Measurements from ENCODE around the gene MYBPC1. TPM values are rescaled to one million over a fixed set of nuclear protein-coding genes. Genes with fewer than 3 reads are reported as not detected.
"Not testable (repeated sequence)": the region's sequence is repeated elsewhere in the genome, so short reads cannot be mapped to it uniquely, and the experiment has no call there.

Gene MYBPC1
- total RNA-seq, result not detected
- 0 reads per million in 2 donors for total RNA-seq

DNA sequence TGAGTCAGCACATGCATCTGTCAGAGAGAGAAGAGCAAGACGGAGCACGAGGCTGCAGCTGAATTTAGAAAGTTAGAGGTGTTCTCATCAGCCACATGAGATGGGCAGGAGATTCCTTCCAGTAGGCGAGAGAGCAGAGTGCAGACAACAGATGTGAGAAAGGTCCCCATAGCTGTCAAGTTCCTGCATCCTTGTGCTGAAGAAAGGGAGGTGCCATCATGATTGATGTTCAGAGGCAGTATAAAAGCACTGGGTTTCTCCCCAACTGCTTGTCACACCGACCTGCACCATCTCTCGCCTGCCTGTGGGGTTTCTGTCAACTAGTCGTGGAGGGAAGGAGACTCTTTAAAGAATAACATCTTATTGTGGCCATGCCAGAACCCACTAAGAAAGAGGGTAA, at the start of gene MYBPC1:
TSS of gene MYBPC1 (plus strand) at position 272 of the 400 bp plus-strand sequence. CDS start at position 372, 100 bp downstream.
- Mint-ChIP-seq H3K4me1 (no peaks in the 10 kb centered on the region), H3K4me3 (no peak within 1 kb of the TSS), H3K27ac (no peak within 1 kb of the TSS), H3K36me3 (ENCODE audit: low read depth) (no peaks in the 10 kb centered on the region), H3K27me3 (peaks cover 12% of the 10 kb centered on the region)
- H3K9me3 ChIP-seq (ENCODE audit: control insufficient read depth, low read length, poor library complexity, severe bottlenecking), result no peaks in the 10 kb centered on the region
- no peak for DNase-seq
- no peak for ATAC-seq

DNA sequence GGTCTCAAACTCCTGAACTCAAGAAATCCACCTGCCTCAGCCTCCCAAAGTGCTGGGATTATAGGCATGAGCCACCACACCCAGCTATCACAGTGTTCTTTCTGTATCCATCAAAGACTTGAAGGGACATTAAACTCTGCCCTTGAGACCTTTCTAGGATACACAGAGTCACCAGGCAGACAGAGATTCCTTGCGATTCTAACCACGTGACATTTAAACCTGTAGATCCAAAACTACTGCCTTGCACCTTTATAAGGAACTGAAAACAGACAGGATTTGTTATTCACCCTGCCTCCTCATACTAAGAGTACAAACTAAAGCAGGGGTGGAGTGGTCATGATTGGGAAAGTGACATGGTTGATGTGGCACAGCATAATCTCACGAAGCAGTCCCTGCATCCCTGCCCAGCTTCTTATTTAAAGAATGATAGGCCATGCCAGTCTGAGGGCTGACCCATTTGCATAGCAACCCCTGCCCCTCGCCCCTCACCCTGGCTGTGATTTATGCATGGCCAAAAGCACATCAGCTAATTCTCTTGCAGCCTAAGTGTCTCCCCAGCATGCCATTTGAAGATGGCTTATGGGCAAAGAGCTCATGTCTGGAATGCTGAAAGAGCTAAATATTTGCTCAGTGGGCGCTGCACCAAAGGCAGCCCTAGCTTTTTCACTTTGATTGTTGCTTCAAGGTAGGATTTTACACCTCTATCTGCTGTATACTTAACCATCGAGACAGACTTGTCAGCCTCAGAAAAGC, 43.2 kb upstream of the MYBPC1 start:
- DNase-seq (no peak), ATAC-seq (no peak)
- no peaks in the 10 kb centered on the region for H3K9me3 ChIP-seq (ENCODE audit: control insufficient read depth, low read length, poor library complexity, severe bottlenecking)
- H3K4me3 Mint-ChIP-seq, result no peak overlapping the region
- no peak overlapping the region for H3K27ac Mint-ChIP-seq
- H3K27me3 Mint-ChIP-seq, result peaks cover 12% of the 10 kb centered on the region
- H3K36me3 Mint-ChIP-seq (ENCODE audit: low read depth), result peaks cover 2% of the 10 kb centered on the region
- H3K4me1 Mint-ChIP-seq, result no peaks in the 10 kb centered on the region

GRCh38 chr12:101552277-101552676, 42.5 kb upstream of the MYBPC1 start:
- no peaks in the 10 kb centered on the region for H3K9me3 ChIP-seq (ENCODE audit: control insufficient read depth, low read length, poor library complexity, severe bottlenecking)
- H3K27ac Mint-ChIP-seq, result no peak overlapping the region
- DNase-seq, result no peak
- H3K4me1 Mint-ChIP-seq, result no peaks in the 10 kb centered on the region
- no peak for ATAC-seq
- H3K27me3 Mint-ChIP-seq, result peaks cover 12% of the 10 kb centered on the region
- no peak overlapping the region for H3K4me3 Mint-ChIP-seq
- peaks cover 2% of the 10 kb centered on the region for H3K36me3 Mint-ChIP-seq (ENCODE audit: low read depth)

DNA sequence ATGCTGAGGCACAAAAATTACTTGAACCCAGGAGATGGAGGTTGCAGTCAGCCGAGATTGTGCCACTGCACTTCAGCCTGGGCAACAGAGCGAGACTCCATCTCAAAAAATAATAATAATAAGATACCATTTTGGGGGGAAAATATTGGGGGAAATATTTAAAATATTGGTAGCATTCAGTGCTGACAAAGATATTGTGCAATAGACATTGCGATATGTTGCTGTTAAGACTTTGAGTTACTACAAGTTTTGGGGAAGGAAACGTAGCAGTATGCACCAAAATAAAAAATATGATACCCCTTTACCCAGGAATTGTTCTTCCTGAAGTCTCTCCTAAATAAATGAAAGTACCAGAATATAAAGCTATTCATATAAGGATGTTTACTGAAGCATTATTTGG, 37.7 kb upstream of the MYBPC1 start:
- H3K27ac Mint-ChIP-seq, result no peak overlapping the region
- no peaks in the 10 kb centered on the region for H3K36me3 Mint-ChIP-seq (ENCODE audit: low read depth)
- no peaks in the 10 kb centered on the region for H3K4me1 Mint-ChIP-seq
- ATAC-seq, result no peak
- no peaks in the 10 kb centered on the region for H3K9me3 ChIP-seq (ENCODE audit: control insufficient read depth, low read length, poor library complexity, severe bottlenecking)
- no peak for DNase-seq
- no peak overlapping the region for H3K4me3 Mint-ChIP-seq
- H3K27me3 Mint-ChIP-seq, result peaks cover 14% of the 10 kb centered on the region

DNA sequence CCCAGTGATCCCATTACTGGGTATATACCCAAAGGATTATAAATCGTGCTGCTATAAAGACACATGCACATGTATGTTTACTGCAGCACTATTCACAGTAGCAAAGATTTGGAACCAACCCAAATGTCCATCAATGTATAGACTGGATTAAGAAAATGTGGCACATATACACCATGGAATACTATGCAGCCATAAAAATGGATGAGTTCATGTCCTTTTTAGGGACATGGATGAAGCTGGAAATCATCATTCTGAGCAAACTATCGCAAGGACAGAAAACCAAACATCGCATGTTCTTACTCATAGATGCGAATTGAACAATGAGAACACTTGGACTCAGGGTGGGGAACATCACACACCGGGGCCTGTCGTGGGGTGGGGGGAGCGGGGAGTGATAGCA, 36.0 kb upstream of the MYBPC1 start:
- not testable (repeated sequence) for H3K4me1 Mint-ChIP-seq; ATAC-seq; H3K9me3 ChIP-seq (ENCODE audit: control insufficient read depth, low read length, poor library complexity, severe bottlenecking); H3K36me3 Mint-ChIP-seq (ENCODE audit: low read depth); DNase-seq; H3K27ac Mint-ChIP-seq; H3K4me3 Mint-ChIP-seq
- H3K27me3 Mint-ChIP-seq, result peaks cover 11% of the 10 kb centered on the region

- Mint-ChIP-seq H3K27me3 (peaks cover 20% of the 10 kb centered on the region), H3K4me1 (no peaks in the 10 kb centered on the region), H3K27ac (no peak overlapping the region), H3K4me3 (no peak overlapping the region), H3K36me3 (ENCODE audit: low read depth) (no peaks in the 10 kb centered on the region)
- H3K9me3 ChIP-seq (ENCODE audit: control insufficient read depth, low read length, poor library complexity, severe bottlenecking), result no peaks in the 10 kb centered on the region
- DNase-seq, result no peak
- ATAC-seq, result no peak
Observed at GRCh38 chr12:101563212-101563611, 31.6 kb upstream of the MYBPC1 start.

- Mint-ChIP-seq H3K27ac (no peak overlapping the region), H3K4me3 (no peak overlapping the region), H3K36me3 (ENCODE audit: low read depth) (no peaks in the 10 kb centered on the region), H3K4me1 (no peaks in the 10 kb centered on the region), H3K27me3 (peaks cover 25% of the 10 kb centered on the region)
- ATAC-seq (no peak), DNase-seq (no peak)
- H3K9me3 ChIP-seq (ENCODE audit: control insufficient read depth, low read length, poor library complexity, severe bottlenecking), result no peaks in the 10 kb centered on the region
Observed at GRCh38 chr12:101564912-101565311, 29.9 kb upstream of the MYBPC1 start.

GRCh38 chr12:101566318-101566717, 28.5 kb upstream of the MYBPC1 start:
- no peak overlapping the region for H3K27ac Mint-ChIP-seq
- no peaks in the 10 kb centered on the region for H3K36me3 Mint-ChIP-seq (ENCODE audit: low read depth)
- peaks cover 28% of the 10 kb centered on the region for H3K27me3 Mint-ChIP-seq
- no peaks in the 10 kb centered on the region for H3K9me3 ChIP-seq (ENCODE audit: control insufficient read depth, low read length, poor library complexity, severe bottlenecking)
- no peaks in the 10 kb centered on the region for H3K4me1 Mint-ChIP-seq
- no peak for ATAC-seq
- DNase-seq, result no peak
- no peak overlapping the region for H3K4me3 Mint-ChIP-seq

DNA sequence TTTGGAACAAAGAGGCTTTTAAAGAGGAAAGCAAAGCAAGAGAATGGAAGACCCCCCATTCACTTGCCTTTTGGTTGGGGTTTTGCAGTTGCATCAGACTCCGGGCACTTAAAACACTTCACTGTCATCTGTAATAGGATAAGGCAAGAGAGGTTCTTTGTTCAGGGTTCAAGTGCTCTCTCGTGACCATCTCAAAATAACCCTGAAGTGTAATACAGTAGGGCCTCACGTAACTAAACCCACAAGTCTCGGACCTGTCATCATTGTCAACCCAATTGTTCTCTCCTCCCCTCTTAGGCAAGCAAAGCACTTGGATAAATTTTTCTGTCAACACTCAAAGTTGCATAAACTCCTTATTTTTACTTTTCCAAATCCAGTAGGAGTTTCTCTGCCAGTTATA, 26.9 kb upstream of the MYBPC1 start:
- Mint-ChIP-seq H3K4me1 (no peaks in the 10 kb centered on the region), H3K27me3 (peaks cover 35% of the 10 kb centered on the region)
- ATAC-seq, result no peak

GRCh38 chr12:101570047-101570446, 24.7 kb upstream of the MYBPC1 start:
- H3K27ac Mint-ChIP-seq, result no peak overlapping the region
- H3K4me1 Mint-ChIP-seq, result no peaks in the 10 kb centered on the region
- peaks cover 39% of the 10 kb centered on the region for H3K27me3 Mint-ChIP-seq
- DNase-seq (no peak), ATAC-seq (no peak)
- no peaks in the 10 kb centered on the region for H3K9me3 ChIP-seq (ENCODE audit: control insufficient read depth, low read length, poor library complexity, severe bottlenecking)
- H3K4me3 Mint-ChIP-seq, result no peak overlapping the region
- no peaks in the 10 kb centered on the region for H3K36me3 Mint-ChIP-seq (ENCODE audit: low read depth)

More for the DNA sequence above, 26.9 kb upstream of the MYBPC1 start:
- Mint-ChIP-seq H3K4me3 (no peak overlapping the region), H3K36me3 (ENCODE audit: low read depth) (no peaks in the 10 kb centered on the region), H3K27ac (no peak overlapping the region)
- H3K9me3 ChIP-seq (ENCODE audit: control insufficient read depth, low read length, poor library complexity, severe bottlenecking), result no peaks in the 10 kb centered on the region
- no peak for DNase-seq

DNA sequence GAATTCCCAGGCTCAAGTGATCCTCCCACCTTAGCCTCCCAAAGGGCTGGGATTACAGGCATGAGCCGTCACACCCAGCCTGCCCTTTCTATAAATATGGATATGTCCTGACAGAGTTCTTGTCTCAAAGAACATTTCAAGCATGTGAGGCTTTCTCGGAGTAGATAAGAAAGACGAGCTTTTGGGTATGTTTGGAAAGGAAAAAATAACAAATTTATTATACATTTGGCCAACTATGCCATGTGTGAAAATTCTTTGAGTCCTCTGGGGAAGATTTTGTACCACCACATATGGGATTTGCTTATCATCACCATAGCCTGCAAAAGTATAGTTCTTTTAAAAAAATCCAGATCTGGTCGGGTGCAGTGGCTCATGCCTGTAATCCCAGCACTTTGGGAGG, 23.7 kb upstream of the MYBPC1 start:
- ATAC-seq (no peak), DNase-seq (no peak)
- Mint-ChIP-seq H3K4me1 (no peaks in the 10 kb centered on the region), H3K36me3 (ENCODE audit: low read depth) (no peaks in the 10 kb centered on the region), H3K4me3 (no peak overlapping the region), H3K27ac (no peak overlapping the region), H3K27me3 (peaks cover 39% of the 10 kb centered on the region)
- no peaks in the 10 kb centered on the region for H3K9me3 ChIP-seq (ENCODE audit: control insufficient read depth, low read length, poor library complexity, severe bottlenecking)

GRCh38 chr12:101573743-101574142, 21.0 kb upstream of the MYBPC1 start:
- H3K27ac Mint-ChIP-seq, result no peak overlapping the region
- H3K27me3 Mint-ChIP-seq, result peaks cover 23% of the 10 kb centered on the region
- H3K4me3 Mint-ChIP-seq, result no peak overlapping the region
- no peaks in the 10 kb centered on the region for H3K36me3 Mint-ChIP-seq (ENCODE audit: low read depth)
- no peaks in the 10 kb centered on the region for H3K4me1 Mint-ChIP-seq
- ATAC-seq (no peak), DNase-seq (no peak)
- H3K9me3 ChIP-seq (ENCODE audit: control insufficient read depth, low read length, poor library complexity, severe bottlenecking), result no peaks in the 10 kb centered on the region

GRCh38 chr12:101578417-101578816, 16.4 kb upstream of the MYBPC1 start:
- DNase-seq, result no peak
- no peaks in the 10 kb centered on the region for H3K36me3 Mint-ChIP-seq (ENCODE audit: low read depth)
- no peak for ATAC-seq
- no peak overlapping the region for H3K27ac Mint-ChIP-seq
- peaks cover 28% of the 10 kb centered on the region for H3K27me3 Mint-ChIP-seq
- no peaks in the 10 kb centered on the region for H3K9me3 ChIP-seq (ENCODE audit: control insufficient read depth, low read length, poor library complexity, severe bottlenecking)
- no peaks in the 10 kb centered on the region for H3K4me1 Mint-ChIP-seq
- no peak overlapping the region for H3K4me3 Mint-ChIP-seq

GRCh38 chr12:101581190-101581589, 13.6 kb upstream of the MYBPC1 start:
- Mint-ChIP-seq H3K36me3 (ENCODE audit: low read depth) (no peaks in the 10 kb centered on the region), H3K4me3 (no peak overlapping the region), H3K27ac (no peak overlapping the region), H3K4me1 (no peaks in the 10 kb centered on the region), H3K27me3 (peaks cover 40% of the 10 kb centered on the region)
- no peak for ATAC-seq
- H3K9me3 ChIP-seq (ENCODE audit: control insufficient read depth, low read length, poor library complexity, severe bottlenecking), result no peaks in the 10 kb centered on the region
- no peak for DNase-seq
